ENCODE data around the gene SEC22C. TPM values are rescaled to one million over a fixed set of nuclear protein-coding genes. Genes with fewer than 3 reads are reported as not detected.

The SEC22C gene
- total RNA-seq, 4 donors from 2014 or later, result 30.5 to 56.4 (median 38.7) TPM

- peak overlapping the region in 1 of 4 donors; percentile 15 for H3K27ac ChIP-seq
Measured at GRCh38 chr3:42547401-42547945, 34.3 kb downstream of the SEC22C start.

GRCh38 chr3:42546691-42547213, 35.0 kb downstream of the SEC22C start:
- H3K4me3 ChIP-seq, result no peak overlapping the region
- no peak overlapping the region for H3K27ac ChIP-seq
- peaks cover 0 to 19% (median 0%) of the 10 kb centered on the region in 4 donors for H3K4me1 ChIP-seq
- peak in 1 of 3 donors; percentile 11 for DNase-seq
- H3K27me3 ChIP-seq, result no peaks in the 10 kb centered on the region
- no peak for TF ChIP-seq POLR2A (IDR thresholded peaks at IDR 0.05)
- TF ChIP-seq, protein P1, sequence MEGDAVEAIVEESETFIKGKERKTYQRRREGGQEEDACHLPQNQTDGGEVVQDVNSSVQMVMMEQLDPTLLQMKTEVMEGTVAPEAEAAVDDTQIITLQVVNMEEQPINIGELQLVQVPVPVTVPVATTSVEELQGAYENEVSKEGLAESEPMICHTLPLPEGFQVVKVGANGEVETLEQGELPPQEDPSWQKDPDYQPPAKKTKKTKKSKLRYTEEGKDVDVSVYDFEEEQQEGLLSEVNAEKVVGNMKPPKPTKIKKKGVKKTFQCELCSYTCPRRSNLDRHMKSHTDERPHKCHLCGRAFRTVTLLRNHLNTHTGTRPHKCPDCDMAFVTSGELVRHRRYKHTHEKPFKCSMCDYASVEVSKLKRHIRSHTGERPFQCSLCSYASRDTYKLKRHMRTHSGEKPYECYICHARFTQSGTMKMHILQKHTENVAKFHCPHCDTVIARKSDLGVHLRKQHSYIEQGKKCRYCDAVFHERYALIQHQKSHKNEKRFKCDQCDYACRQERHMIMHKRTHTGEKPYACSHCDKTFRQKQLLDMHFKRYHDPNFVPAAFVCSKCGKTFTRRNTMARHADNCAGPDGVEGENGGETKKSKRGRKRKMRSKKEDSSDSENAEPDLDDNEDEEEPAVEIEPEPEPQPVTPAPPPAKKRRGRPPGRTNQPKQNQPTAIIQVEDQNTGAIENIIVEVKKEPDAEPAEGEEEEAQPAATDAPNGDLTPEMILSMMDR (IDR thresholded peaks at IDR 0.05), result no peak
- peaks cover 0 to 4% (median 0%) of the 10 kb centered on the region in 3 donors for H3K36me3 ChIP-seq
- H3K9me3 ChIP-seq, result no peaks in the 10 kb centered on the region

More at GRCh38 chr3:42547401-42547945, 34.3 kb downstream of the SEC22C start:
- peak; percentile 50 to 86 (median 81) for DNase-seq
- Histone ChIP-seq H3K4me1 (peaks cover 0 to 19% (median 0%) of the 10 kb centered on the region in 4 donors), H3K36me3 (peaks cover 0 to 12% (median 0%) of the 10 kb centered on the region in 3 donors), H3K4me3 (no peak overlapping the region), H3K27me3 (no peaks in the 10 kb centered on the region), H3K9me3 (no peaks in the 10 kb centered on the region)
- TF ChIP-seq, protein P1 (IDR thresholded peaks at IDR 0.05), result peak; percentile 77 to 95 (median 85)
- no peak for TF ChIP-seq POLR2A (IDR thresholded peaks at IDR 0.05)

GRCh38 chr3:42545284-42545900, 36.4 kb downstream of the SEC22C start:
- no peak overlapping the region for H3K4me3 ChIP-seq
- peaks cover 0 to 19% (median 0%) of the 10 kb centered on the region in 4 donors for H3K4me1 ChIP-seq
- TF ChIP-seq POLR2A (IDR thresholded peaks at IDR 0.05), result no peak
- TF ChIP-seq, protein P1 (IDR thresholded peaks at IDR 0.05), result no peak
- H3K9me3 ChIP-seq, result no peaks in the 10 kb centered on the region
- no peaks in the 10 kb centered on the region for H3K36me3 ChIP-seq
- H3K27ac ChIP-seq, result peak overlapping the region in 3 of 4 donors; percentile 26 to 58 (median 52)
- no peaks in the 10 kb centered on the region for H3K27me3 ChIP-seq
- no peak for DNase-seq

DNA sequence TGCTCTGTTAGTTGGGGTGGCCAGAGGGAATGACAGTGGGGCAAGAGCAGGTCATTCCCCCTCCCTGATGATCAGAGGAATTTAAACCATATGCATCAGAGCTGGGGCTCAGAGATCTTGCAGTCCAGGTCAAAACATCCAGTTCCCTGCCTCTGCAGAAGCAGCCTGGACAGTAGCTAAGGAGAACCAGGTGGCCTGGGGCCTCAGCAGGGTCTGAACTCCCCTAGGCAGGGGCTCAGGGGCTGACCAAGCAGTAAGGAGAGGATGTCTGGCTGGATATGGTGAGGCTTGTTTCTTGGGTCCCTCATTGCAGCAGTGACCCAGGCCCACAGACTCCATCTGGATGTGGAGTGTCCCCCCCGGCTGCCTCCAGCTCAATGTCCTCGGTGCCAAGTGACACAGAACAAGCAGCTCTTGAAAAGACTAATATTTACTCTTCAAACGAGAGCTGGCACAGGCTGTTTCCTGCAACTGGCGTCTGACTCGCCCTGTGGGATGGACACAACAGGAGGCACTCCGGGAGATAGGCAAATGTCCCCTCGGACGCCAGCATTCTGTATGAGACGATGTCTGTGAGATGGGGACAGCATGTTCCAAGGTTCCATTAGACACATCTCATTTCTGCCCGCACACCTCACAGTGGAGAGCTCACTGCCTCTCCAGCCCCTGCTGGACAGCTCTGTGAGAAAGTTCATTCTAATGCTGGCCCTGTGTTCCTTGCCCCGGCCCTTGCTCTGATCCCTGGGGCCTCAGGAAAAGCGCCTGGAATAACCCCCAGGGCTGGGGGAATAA, 37.1 kb downstream of the SEC22C start:
- Histone ChIP-seq H3K27ac (peak overlapping the region in 3 of 4 donors; percentile 26 to 58 (median 52)), H3K4me1 (peaks cover 0 to 24% (median 0%) of the 10 kb centered on the region in 4 donors), H3K36me3 (no peaks in the 10 kb centered on the region), H3K4me3 (no peak overlapping the region), H3K9me3 (no peaks in the 10 kb centered on the region), H3K27me3 (no peaks in the 10 kb centered on the region)
- DNase-seq, result peak in 2 of 3 donors; percentile 64 to 67
- TF ChIP-seq, protein P1 (IDR thresholded peaks at IDR 0.05), result peak in 3 of 6 experiments; percentile 10 to 27 (median 26)
- no peak for TF ChIP-seq POLR2A (IDR thresholded peaks at IDR 0.05)

- Histone ChIP-seq H3K27ac (no peak overlapping the region), H3K36me3 (no peaks in the 10 kb centered on the region), H3K9me3 (no peaks in the 10 kb centered on the region), H3K27me3 (no peaks in the 10 kb centered on the region), H3K4me3 (no peak overlapping the region), H3K4me1 (peaks cover 0 to 15% (median 0%) of the 10 kb centered on the region in 4 donors)
- no peak for TF ChIP-seq POLR2A (IDR thresholded peaks at IDR 0.05)
- TF ChIP-seq, protein P1 (IDR thresholded peaks at IDR 0.05), result no peak
- DNase-seq, result no peak
Measured at GRCh38 chr3:42541079-42541478, 40.7 kb downstream of the SEC22C start.
